GM19239 (cell line): ENCODE measurements around the gene ADAMTS6.

Source experiments
- DNase-seq: peaks from one replicate; pipeline ENCODE4 v3.0.0; 2011; ENCODE audit warnings: low spot score; ENCODE audit not compliant: insufficient read length
- FAIRE-seq: peaks from 2 replicates; lab custom pipeline; 2011; peaks lifted over from hg19 to GRCh38; lab: Jason Lieb, UNC

ADAMTS6 gene

DNA sequence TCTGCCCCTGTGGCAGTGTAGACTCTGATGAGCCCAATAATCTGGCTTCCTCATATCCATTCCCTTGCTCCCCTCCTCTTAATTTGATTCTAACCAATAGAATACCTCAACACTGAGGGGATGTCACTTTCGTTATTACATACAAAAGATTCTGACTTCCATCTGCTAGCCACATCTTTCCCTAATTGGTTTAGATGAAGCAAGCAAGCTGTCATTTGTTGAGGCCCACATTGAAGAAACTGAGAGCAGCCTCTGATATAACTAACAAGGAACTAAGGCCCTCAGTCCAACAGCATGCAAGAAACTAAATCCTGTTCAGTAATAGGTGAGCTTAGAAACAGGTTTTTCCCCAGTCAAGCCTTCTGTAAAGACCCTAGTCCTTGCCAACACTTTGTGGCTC lies 5.8 kb downstream of the ADAMTS6 start:
- DNase-seq (no peak), FAIRE-seq (no peak)

DNA sequence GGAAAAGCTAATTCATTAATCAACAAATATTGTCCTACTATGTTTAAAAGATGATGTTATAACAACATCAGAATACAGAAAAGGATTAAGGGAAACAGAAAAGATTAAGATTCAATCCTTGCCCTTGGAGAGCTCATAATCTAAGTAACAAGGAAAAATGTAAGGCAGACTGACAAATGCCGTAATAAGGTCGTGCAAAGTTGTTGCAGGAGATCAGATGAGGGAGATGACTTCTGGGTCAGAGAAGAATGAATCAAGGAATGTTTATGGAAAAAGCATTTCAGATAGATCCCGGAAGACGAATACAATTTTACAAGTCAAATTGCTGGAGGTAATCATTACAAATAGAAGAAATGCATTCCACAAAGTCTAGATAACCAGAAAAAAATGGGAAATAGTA lies 6.4 kb downstream of the ADAMTS6 start:
- no peak for FAIRE-seq
- no peak for DNase-seq

DNA sequence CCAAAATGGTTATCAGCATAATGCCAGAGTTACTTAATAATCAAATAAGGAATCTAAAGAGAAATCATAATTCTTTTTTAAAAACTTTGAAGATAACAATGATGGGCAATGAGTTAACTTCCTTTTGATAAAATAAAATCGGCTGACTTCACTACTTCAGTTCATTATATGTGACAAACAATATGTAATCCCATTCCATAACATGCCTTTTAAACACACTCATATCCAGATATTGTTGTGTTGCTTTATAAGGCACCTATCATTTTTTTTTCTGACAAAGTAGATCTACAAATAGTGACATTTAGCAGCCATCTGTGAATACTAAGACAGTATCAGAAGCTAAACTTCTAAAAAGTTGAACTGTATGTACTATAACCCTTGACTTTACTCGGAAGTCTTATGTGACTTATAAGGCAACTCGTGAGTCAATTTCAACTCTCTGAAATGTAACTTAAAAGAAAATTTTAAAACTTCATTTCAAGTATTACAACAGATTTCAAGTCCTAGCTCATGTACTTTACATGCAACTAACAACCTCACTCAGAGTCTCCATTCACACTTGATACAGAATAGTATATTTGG lies 7.5 kb downstream of the ADAMTS6 start:
- FAIRE-seq (no peak), DNase-seq (no peak)

DNA sequence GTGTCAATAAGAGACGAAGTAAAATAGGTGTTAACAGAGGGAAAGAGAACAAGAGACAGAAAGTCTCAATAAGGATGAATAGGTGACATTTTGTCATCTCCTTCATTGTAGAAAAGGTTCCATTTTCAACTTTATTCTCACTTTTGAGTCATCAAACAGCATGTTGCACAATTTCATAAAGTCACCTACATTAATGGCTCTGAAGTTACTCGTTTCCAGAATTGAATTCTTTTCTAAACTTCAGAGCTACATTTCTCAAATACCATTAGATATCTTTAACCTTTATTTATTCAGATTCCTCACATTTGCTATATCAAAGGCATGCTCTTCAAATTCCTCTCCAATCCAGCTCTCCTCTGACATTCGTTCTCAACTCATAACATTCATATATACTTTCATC lies 13.1 kb downstream of the ADAMTS6 start:
- DNase-seq (no peak), FAIRE-seq (no peak)

DNA sequence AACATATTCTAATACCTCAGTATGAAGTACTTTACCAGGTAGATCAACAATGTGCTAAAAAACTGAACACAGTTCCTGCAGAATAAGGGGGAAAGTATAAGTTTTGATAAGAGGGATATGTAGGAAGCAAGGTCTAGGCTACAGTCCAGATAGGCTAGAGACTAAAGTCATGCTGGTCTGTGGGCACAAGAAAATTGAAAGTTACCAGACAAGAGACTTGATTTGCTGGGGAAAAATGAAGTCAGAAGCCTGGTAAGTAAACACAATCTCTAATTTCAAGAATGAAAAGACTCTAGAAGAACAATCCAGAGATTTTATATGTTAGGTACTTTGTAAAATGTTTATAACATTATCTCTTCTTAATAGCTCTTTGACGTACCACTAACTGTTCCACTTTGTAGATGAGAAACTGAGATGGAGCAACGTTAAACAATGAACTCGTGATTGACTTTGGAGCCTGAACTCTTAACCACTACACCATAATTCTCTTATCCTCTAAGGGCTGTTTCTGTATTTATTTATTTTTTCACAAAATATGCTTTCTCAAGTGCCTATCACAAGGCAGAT lies 19.5 kb downstream of the ADAMTS6 start:
- DNase-seq (no peak), FAIRE-seq (no peak)

DNA sequence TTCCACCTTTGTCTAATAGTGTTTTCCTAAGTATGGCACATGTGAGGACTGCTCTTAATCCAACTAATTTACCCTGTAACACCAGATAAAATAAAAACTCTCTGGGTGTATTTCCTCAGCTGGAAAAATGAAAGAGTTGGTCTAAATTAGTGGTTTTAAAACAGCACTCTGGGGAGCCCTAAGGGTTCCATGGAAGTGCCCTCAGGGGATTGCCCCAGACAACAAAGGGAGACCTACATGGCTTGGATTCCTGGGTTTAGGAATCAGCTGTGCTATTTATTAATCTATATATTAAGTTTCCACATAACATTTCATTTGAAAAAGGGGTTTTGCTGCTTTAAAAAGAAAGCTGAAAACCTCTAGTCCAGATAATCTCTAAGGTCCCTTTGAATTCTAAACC lies 20.2 kb downstream of the ADAMTS6 start:
- DNase-seq (no peak), FAIRE-seq (no peak)

DNA sequence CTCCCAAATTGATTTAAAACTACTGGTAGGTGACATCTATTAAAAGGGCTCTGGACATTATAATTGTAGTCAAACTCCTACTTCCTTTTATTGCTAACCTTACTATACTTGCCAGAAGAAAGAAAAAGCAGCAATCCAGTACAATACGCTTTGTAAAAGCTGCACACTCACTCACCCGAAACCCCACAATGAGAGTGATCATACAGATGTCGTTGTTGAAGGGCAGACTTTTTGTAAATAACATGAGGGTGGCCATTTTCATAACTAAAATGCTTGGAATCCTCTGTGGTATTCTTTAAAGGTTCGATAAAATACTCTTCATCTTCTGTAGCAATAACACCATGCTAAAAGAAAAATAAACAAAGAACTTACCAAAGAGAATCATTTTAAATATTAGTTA lies 21.7 kb downstream of the ADAMTS6 start:
- FAIRE-seq: no peak
- no peak for DNase-seq

DNA sequence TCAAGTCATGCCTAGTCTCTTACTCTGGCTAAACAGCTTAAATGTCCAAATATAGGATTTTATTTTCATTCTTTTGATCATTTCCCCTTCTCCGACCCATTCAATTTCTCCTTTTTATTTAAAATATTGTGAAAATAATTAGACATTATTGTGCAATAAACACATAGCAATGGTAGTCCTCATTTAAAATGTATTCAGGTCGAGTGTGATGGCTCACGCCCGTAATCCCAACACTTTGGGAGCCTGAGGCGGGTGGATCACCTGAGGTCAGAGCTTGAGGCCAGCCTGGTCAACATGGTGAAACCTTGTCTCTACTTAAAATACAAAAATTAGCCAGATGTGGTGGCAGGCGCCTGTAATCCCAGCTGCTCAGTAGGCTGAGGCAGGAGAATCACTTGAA lies 26.7 kb downstream of the ADAMTS6 start:
- DNase-seq: no peak
- no peak for FAIRE-seq

DNA sequence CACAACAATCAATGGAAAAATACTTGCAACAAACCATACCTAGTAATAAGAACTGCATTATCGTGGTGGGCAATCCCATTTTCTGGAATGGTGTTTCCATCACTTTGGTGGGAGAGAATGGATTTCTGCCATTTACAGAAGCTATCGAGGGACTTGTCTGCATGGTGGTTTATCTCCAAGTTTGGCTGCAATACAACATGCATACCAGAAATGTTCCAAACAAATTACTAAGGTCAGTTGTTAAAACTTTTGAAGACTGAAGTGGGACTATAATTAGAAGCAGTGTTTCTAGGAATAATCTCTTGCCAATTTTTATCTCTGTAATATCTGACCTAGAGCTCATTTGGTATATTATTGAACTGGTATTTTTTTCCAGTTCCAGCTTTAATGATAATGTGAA lies 30.3 kb downstream of the ADAMTS6 start:
- DNase-seq (no peak), FAIRE-seq (no peak)

DNA sequence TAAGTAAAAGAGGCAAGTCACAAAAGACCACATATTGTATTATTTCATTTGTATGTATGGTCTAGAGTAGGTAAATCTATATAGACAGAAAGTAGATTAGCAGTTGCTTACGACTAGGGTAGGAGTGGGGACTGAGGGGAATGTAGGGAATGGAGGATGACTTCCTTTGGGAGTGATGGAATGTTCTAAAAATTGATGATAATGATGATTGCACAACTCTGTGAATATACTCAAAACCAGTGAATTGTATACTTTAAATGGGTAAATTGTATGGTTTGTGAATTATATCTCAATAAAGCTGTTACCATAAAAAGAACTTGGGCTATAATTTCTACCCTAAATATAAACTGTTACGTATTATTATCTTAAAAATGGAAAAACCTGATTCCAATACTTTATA lies 35.0 kb downstream of the ADAMTS6 start:
- DNase-seq: no peak
- FAIRE-seq: no peak

DNA sequence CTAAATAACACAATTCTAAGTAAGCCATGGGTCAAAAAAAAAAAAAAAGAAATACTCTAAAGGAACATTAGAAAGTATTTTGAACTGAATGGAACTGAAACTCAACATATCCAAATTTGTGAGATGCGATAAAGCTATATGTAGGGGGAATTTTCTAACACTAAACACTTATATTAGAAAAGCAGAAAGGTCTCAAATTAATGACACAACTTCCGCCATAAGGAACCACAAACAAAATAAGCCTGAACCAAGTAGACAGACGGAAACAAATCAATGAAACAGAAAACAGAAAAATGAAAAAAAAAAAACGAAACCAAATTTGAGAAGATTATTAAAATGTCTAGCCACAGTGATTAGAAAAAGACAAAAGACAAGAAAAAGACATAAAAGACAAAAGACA lies 39.9 kb downstream of the ADAMTS6 start:
- FAIRE-seq (no peak), DNase-seq (no peak)

DNA sequence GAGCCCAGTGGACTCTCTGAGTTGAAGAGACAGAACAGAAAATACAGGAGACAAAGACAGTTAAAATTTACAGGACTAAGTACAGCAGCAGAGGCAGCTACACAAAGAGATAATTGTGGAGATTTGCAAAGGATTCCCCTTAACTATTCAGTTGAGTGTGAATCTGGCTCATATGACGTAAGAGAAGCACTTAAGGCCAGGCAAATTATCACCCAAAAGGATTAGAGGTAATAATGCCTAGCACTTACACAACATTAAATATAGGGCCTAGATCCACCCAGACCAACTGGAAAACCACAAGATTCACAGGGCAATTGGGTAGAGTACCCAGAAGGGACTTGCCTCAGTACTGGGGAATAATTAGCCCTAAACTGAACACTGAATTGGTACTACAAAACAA lies 41.3 kb downstream of the ADAMTS6 start:
- FAIRE-seq (no peak), DNase-seq (no peak)

DNA sequence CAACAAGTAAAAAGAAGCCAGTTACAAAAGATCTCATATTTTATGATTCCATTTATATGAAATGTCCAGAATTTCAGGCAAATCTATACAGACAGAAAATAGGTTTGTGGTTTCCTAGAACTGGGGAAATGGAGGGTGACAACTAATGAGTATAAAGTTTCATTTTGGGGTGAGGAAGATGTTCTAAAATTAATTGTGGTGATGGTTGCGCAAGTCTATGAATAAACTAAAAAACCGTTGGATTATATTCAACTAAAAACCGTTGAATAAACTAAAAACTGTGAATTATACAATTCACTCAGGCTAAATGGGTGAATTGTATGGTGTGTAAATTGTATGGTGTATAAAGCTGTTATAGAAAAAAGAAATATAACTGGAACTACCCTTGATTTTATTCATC lies 47.6 kb downstream of the ADAMTS6 start:
- DNase-seq: no peak
- FAIRE-seq: no peak

DNA sequence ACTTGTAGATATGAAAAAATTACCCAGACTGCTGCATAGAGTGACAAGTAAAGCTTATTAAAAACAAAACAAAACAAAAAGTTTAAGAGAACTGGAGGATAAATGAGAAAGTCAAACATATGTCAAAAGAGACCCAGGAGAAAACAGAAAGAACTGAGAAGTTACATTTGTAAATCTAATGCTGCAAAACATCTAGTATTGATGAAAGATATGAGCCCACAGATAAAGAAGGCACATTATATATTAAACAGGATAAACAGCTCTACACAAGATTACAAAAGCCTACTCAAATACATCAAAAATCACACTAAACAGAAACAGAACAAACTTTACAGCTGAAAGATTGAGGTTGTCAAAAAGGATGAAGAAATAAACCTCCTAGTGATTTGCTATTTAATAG lies 55.1 kb downstream of the ADAMTS6 start:
- DNase-seq (no peak), FAIRE-seq (no peak)

DNA sequence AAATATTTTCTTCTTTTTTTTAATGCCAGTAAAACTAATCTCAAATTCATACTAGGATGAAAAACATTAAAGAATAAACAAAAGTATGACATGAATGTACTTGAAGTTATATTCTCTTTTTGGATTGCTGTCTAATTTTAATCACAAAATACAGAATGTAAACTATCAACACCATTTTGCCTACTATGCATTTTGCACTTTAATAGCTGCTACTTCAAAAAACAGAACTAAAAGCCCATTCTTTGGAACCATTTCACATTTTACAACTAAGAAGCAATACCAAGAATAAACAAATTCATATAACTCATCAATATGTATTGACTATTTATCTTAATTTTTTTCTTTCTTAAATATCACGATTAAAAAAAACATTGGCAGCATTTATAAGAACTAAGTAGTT lies 58.1 kb downstream of the ADAMTS6 start:
- FAIRE-seq: no peak

DNA sequence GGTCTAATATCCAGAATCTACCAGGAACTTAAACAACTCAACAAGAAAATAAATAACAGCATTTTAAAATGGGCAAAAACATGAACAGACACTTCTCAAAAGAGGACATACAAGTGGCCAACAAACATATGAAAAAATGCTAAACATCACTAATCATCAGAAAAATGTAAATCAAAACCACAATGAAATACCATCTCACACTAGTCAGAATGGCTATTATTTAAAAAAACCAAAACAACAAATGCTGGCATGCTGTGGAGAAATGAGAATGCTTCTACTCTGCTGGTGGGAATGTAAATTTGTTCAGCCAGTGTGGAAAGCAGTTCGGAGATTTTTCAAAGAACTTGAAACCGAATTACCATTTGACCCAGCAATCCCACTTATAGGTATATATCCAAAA lies 63.1 kb downstream of the ADAMTS6 start:
- FAIRE-seq: no peak
- DNase-seq: no peak

More for the DNA sequence above, 58.1 kb downstream of the ADAMTS6 start:
- DNase-seq: no peak

DNA sequence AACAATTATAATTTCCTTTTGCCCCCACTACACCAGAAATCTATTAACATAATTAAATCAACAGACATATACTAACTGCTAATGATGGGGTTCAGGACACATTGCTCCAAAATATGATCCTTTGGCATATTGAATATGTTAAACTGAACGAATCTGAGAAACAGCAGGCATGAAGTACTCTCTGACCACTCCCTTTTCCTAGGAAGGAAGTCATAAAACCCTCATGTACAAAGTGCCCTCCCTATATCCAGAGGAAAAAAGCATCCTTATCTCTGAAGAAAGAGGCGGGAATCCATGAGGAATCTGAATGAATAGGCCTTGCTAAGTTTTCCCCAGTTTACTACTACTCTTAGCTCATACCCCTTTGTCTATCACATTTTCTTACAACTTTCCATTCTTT lies 67.9 kb downstream of the ADAMTS6 start:
- FAIRE-seq (peak; percentile 18), DNase-seq (no peak)

DNA sequence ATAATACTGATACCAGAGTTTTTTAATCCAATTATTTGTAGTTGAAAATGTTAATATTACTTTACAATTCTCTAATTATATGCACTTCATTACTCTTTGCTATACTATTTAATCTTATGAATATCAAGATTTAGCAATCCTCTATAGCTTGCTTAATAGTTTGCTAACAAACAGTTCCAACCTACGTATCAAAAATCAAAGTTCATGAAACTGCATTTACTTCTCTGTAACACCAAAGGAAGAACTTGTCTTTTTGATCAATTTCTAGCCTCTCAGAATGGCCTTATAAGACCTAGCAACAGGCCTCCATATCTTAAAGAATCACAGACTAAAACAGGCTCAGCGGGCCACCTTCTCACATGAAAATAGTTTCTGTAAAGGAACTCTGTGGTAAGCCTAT lies 68.9 kb downstream of the ADAMTS6 start:
- no peak for FAIRE-seq
- no peak for DNase-seq

DNA sequence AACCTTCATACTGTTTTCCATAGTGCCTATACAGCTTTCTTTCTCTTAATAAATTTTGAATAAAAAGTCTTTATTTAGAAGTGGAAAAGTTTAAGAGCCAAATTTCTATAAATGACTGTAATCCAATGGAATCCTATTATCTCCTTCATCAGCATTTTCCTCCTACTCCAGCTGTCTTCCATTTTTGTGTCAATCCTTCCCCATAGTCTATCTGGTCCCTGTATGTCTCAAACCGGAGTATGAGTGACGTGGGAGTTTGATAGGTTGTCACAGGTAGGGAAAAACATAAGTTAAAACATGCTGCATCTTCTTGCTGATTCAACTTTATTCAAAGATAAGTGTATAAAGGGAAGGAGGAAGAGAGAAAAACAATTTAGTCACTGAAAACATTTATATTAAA lies 70.4 kb downstream of the ADAMTS6 start:
- DNase-seq (no peak), FAIRE-seq (no peak)

DNA sequence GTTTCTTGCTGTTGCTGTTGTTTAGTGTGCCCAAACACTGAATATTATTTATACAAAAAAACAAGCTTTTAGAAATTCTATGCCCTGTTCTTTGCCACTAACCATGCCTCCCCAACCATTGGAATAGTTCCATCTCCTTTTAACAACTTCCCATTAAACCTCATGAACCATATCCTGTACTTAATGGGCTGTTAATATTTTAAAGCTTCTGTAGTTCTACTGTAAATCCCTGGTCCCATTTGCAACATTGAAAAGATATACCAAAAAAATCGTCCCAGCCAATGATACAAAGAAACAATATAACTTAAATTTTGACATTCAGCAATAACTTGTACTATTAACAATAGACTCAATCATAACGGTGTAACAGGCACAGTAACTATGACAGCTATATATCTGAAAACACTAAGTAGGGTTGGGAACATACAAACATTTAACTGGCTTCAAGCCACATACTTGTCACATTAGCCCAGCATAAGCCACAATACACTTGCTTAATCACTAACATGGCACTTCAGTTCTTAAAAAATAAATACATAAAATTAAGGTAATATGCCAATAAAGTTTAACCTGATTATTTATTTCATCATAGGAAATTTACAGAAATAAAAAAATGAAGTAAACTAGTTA lies 86.1 kb downstream of the ADAMTS6 start:
- DNase-seq: no peak
- no peak for FAIRE-seq

DNA sequence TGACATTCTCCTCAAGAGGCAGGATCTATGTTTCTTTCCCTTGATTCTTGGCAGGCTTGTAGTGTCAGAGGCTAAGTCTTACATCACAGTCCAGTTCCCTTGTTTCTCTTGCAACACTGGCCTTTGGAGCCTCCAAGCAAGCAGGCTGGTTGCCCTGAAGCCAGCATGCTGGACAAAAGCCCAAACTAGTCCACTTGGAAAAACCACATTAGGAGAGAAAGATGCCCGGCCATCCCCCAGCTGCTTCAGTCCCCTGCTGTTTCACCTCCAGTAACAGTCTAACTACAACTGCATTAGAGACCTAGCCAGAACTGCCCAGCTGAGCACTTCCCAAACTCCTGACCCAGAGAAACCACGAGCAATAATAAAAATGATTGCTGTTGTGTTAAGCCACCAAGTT lies 87.6 kb downstream of the ADAMTS6 start:
- FAIRE-seq (no peak), DNase-seq (no peak)

DNA sequence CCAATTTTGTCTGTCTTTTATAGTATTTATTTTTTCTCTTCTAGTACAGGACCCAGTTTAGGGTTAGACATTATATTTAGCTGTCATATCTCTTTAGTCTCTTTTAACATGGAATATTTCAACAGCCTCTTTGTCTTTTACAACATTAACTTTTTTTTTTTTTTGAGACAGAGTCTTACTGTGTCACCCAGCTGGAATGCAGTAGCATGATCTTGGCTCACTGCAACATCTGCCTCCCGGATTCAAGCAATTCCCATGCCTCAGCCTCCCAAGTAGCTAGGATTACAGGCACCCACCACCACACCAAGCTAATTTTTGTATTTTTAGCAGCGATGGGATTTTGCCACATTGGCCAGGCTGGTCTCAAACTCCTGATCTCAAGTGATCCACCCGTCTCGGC lies 90.1 kb downstream of the ADAMTS6 start:
- DNase-seq (no peak), FAIRE-seq (no peak)
